H1 (cell line): ENCODE data around the gene ILDR2.

Source experiments
- CEBPB ChIP-seq: IDR thresholded peaks from 2 replicates; pipeline ENCODE4 v1.6.1; 2012; ENCODE audit warnings: low read depth, low read length
- CTBP2 ChIP-seq: IDR thresholded peaks from 2 replicates; pipeline ENCODE4 v1.7.0; 2011; ENCODE audit warnings: borderline replicate concordance, mild to moderate bottlenecking, moderate library complexity, mixed read lengths, low read length; ENCODE audit not compliant: insufficient read depth, insufficient read length
- CTCF ChIP-seq, 3 experiments: IDR thresholded peaks; 1 replicate in 2 of 3; 2 replicates in 1 of 3; pipeline versions ENCODE4 v1.5.1 to v1.6.1; 2011; ENCODE audit warnings: low read length in 3 of 3, mild to moderate bottlenecking in 3 of 3, inconsistent platforms in 2 of 3, low read depth in 1 of 3, moderate library complexity in 1 of 3; ENCODE audit not compliant: insufficient read depth in 1 of 3; ENCODE audit errors: control extremely low read depth in 1 of 3
- EGR1 ChIP-seq: IDR thresholded peaks from 2 replicates; pipeline ENCODE4 v1.6.1; 2011; ENCODE audit warnings: low read depth, low read length, borderline replicate concordance
- EP300 ChIP-seq, 2 experiments: IDR thresholded peaks; 1 replicate in 1 of 2; 2 replicates in 1 of 2; pipeline ENCODE4 v1.6.1; 2011 to 2012; ENCODE audit warnings: low read depth in 2 of 2, low read length in 2 of 2, mild to moderate bottlenecking in 2 of 2, borderline replicate concordance in 1 of 2, inconsistent platforms in 1 of 2, moderate library complexity in 1 of 2
- EZH2 ChIP-seq: fragments of 200-600 bp; sonication (generic); IDR thresholded peaks from 2 replicates; pipeline ENCODE4 v1.7.1; 2012; ENCODE audit warnings: low read depth, mild to moderate bottlenecking, moderate library complexity, low read length, inconsistent platforms; ENCODE audit not compliant: severe bottlenecking
- GTF2F1 ChIP-seq: IDR thresholded peaks from 2 replicates; pipeline ENCODE4 v1.6.1; 2012; ENCODE audit warnings: low read depth, low read length, improper control_type of control experiment, borderline replicate concordance
- JUN ChIP-seq: IDR thresholded peaks from 2 replicates; pipeline ENCODE4 v1.6.1; 2011; ENCODE audit warnings: low read depth, mild to moderate bottlenecking, improper control_type of control experiment, low read length
- POLR2A ChIP-seq, 2 experiments: IDR thresholded peaks; 1 replicate in 1 of 2; 2 replicates in 1 of 2; pipeline ENCODE4 v1.6.1; 2011; ENCODE audit warnings: low read depth in 2 of 2, low read length in 2 of 2, mild to moderate bottlenecking in 2 of 2; ENCODE audit errors: control extremely low read depth in 1 of 2
- POLR2AphosphoS5 ChIP-seq: IDR thresholded peaks from 2 replicates; pipeline ENCODE4 v1.6.1; 2011; ENCODE audit warnings: low read depth, low read length
- TAF1 ChIP-seq: IDR thresholded peaks from 2 replicates; pipeline ENCODE4 v1.6.1; 2011; ENCODE audit warnings: mild to moderate bottlenecking, low read depth, low read length
- USF2 ChIP-seq: IDR thresholded peaks from 2 replicates; pipeline ENCODE4 v1.6.1; 2011; ENCODE audit warnings: low read length, improper control_type of control experiment
- ZNF274 ChIP-seq: IDR thresholded peaks from 2 replicates; pipeline ENCODE4 v1.7.0; 2012; ENCODE audit warnings: low read length, borderline replicate concordance; ENCODE audit errors: extremely low read depth
- TF ChIP-seq, protein P1 (sequence below): IDR thresholded peaks from 2 replicates; pipeline ENCODE4 v1.6.1; 2012; ENCODE audit warnings: inconsistent platforms

- TF ChIP-seq CTCF (IDR thresholded peaks at IDR 0.05; ENCODE audit: control extremely low read depth in 1 of 3, insufficient read depth in 1 of 3, low read depth in 1 of 3, low read length in 3 of 3) = no peak
- TF ChIP-seq POLR2A (IDR thresholded peaks at IDR 0.05; ENCODE audit: control extremely low read depth in 1 of 2, low read depth in 2 of 2, low read length in 2 of 2) = no peak
- TF ChIP-seq EZH2 = no peak
- TF ChIP-seq, protein P1, sequence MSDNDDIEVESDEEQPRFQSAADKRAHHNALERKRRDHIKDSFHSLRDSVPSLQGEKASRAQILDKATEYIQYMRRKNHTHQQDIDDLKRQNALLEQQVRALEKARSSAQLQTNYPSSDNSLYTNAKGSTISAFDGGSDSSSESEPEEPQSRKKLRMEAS = no peak
- TF ChIP-seq EP300 (IDR thresholded peaks at IDR 0.05; ENCODE audit: borderline replicate concordance in 1 of 2, low read depth in 2 of 2, low read length in 2 of 2) = no peak
- no peak for TF ChIP-seq ZNF274
- no peak for TF ChIP-seq TAF1
- TF ChIP-seq USF2 = no peak
- no peak for TF ChIP-seq POLR2AphosphoS5
- no peak for TF ChIP-seq GTF2F1
- no peak for TF ChIP-seq CEBPB
- TF ChIP-seq JUN = no peak
- no peak for TF ChIP-seq CTBP2
- TF ChIP-seq EGR1 = no peak
Observed at GRCh38 chr1:167022384-167022783, 47.0 kb upstream of the ILDR2 start.
